Panc1 (cell line): Measurements from ENCODE around the gene ADCY2.

ENCODE experiments used
- CTCF ChIP-seq: fragments of 450-650 bp; IDR thresholded peaks from 2 replicates; pipeline ENCODE4 v1.5.1; 2017; ENCODE audit warnings: mild to moderate bottlenecking
- POLR2AphosphoS5 ChIP-seq: IDR thresholded peaks from 2 replicates; pipeline ENCODE4 v1.6.1; 2012; ENCODE audit warnings: mild to moderate bottlenecking, low read depth, low read length, moderate library complexity
- REST ChIP-seq, 2 experiments: IDR thresholded peaks; 2 replicates each; pipeline ENCODE4 v1.6.1; 2011 to 2012; ENCODE audit warnings: low read depth in 2 of 2, control low read depth in 1 of 2, low read length in 1 of 2, mild to moderate bottlenecking in 1 of 2, moderate library complexity in 1 of 2; ENCODE audit not compliant: insufficient read depth in 1 of 2
- SIN3A ChIP-seq: IDR thresholded peaks from 2 replicates; pipeline ENCODE4 v1.6.1; 2012; ENCODE audit warnings: low read depth, mild to moderate bottlenecking, low read length, moderate library complexity, borderline replicate concordance; ENCODE audit not compliant: insufficient read depth
- TCF7L2 ChIP-seq: IDR thresholded peaks from 2 replicates; pipeline ENCODE4 v1.6.1; 2011; ENCODE audit warnings: mild to moderate bottlenecking, low read depth, low read length, inconsistent platforms

GRCh38 chr5:7388553-7388952, 7.4 kb upstream of the ADCY2 start:
- TF ChIP-seq REST (IDR thresholded peaks at IDR 0.05; ENCODE audit: insufficient read depth in 1 of 2, low read depth in 2 of 2, low read length in 1 of 2) (no peak), CTCF (no peak), TCF7L2 (no peak), POLR2AphosphoS5 (no peak), SIN3A (no peak)
